Cardiac muscle cell (in vitro differentiated cells and primary cell): ENCODE measurements around the gene MANBA. TPM values are rescaled to one million over a fixed set of nuclear protein-coding genes. Genes with fewer than 3 reads are reported as not detected.

Experiments
- DNase-seq, 2 donors: peaks; one replicate each; pipeline versions ENCODE4 v3.0.0 to v3.0.0-alpha.2; 2010 to 2017; ENCODE audit warnings: low read depth in 1 of 2, low spot score in 1 of 2
- H3K27ac ChIP-seq: fragments of 200-600 bp; sonication (generic); 2 replicates; pipeline ENCODE4 v1.5.1; 2016
- H3K27me3 ChIP-seq: fragments of 200-600 bp; sonication (generic); 2 replicates; pipeline ENCODE4 v1.6.0; 2016; ENCODE audit warnings: control low read depth
- H3K36me3 ChIP-seq: fragments of 200-600 bp; sonication (generic); 2 replicates; pipeline ENCODE4 v1.5.1; 2016; ENCODE audit warnings: control low read depth
- H3K4me1 ChIP-seq: fragments of 200-600 bp; sonication (generic); 2 replicates; pipeline ENCODE4 v1.8.1; 2017; ENCODE audit warnings: low read depth, mild to moderate bottlenecking, mixed run types
- H3K4me3 ChIP-seq: fragments of 200-600 bp; sonication (generic); 2 replicates; pipeline ENCODE4 v1.5.1; 2016; ENCODE audit warnings: mild to moderate bottlenecking
- H3K9me3 ChIP-seq: fragments of 200-600 bp; sonication (generic); 2 replicates; pipeline ENCODE4 v1.5.1; 2017; ENCODE audit warnings: low read depth, mild to moderate bottlenecking, control low read depth
- CTCF ChIP-seq: IDR thresholded peaks from 2 replicates; pipeline ENCODE4 v1.5.1; 2012; ENCODE audit warnings: low read depth, mild to moderate bottlenecking, low read length
- polyA plus RNA-seq: library from polyadenylated mRNA; unstranded; fragments of >200 nt; fragmentation: Nextera tagmentation; extraction: Ambion mirVana; gene quantifications from 2 replicates; pipeline ENCODE4 v1.2.1, GENCODE V29; 2016
- total RNA-seq: library from RNA; depleted of rRNA; stranded (reverse); fragments of >200 nt; gene quantifications from 2 replicates; pipeline ENCODE4 v1.2.3, GENCODE V29; 2016

MANBA gene
- total and polyA plus RNA-seq, 2 experiments from 2014 or later: 49.5 to 82.3 TPM

- peak in 1 of 2 donors; percentile 86 for DNase-seq
- Histone ChIP-seq H3K4me1 (no peaks in the 10 kb centered on the region), H3K27me3 (no peaks in the 10 kb centered on the region), H3K27ac (no peak overlapping the region), H3K36me3 (peaks cover 16% of the 10 kb centered on the region), H3K4me3 (no peak overlapping the region), H3K9me3 (no peaks in the 10 kb centered on the region)
- no peak for TF ChIP-seq CTCF
Observed at GRCh38 chr4:102642631-102643298, 118.0 kb downstream of the MANBA start.

- Histone ChIP-seq H3K4me3 (no peak overlapping the region), H3K4me1 (no peaks in the 10 kb centered on the region), H3K9me3 (no peaks in the 10 kb centered on the region), H3K27ac (no peak overlapping the region), H3K27me3 (no peaks in the 10 kb centered on the region), H3K36me3 (peaks cover 16% of the 10 kb centered on the region)
- TF ChIP-seq CTCF: no peak
- no peak for DNase-seq
Observed at GRCh38 chr4:102641793-102642192, 119.0 kb downstream of the MANBA start.

GRCh38 chr4:102640669-102641068 lies 120.1 kb downstream of the MANBA start:
- no peaks in the 10 kb centered on the region for H3K4me1 ChIP-seq
- TF ChIP-seq CTCF: no peak
- no peaks in the 10 kb centered on the region for H3K9me3 ChIP-seq
- H3K36me3 ChIP-seq: peaks cover 11% of the 10 kb centered on the region
- H3K4me3 ChIP-seq: no peak overlapping the region
- no peaks in the 10 kb centered on the region for H3K27me3 ChIP-seq
- H3K27ac ChIP-seq: no peak overlapping the region
- DNase-seq: peak in 1 of 2 donors; percentile 54

GRCh38 chr4:102639598-102639997 lies 121.2 kb downstream of the MANBA start:
- Histone ChIP-seq H3K36me3 (peaks cover 15% of the 10 kb centered on the region), H3K4me3 (no peak overlapping the region), H3K27ac (no peak overlapping the region), H3K27me3 (no peaks in the 10 kb centered on the region), H3K4me1 (no peaks in the 10 kb centered on the region), H3K9me3 (no peaks in the 10 kb centered on the region)
- no peak for TF ChIP-seq CTCF
- no peak for DNase-seq

- H3K36me3 ChIP-seq: peaks cover 19% of the 10 kb centered on the region
- H3K9me3 ChIP-seq: no peaks in the 10 kb centered on the region
- H3K27ac ChIP-seq: no peak overlapping the region
- H3K27me3 ChIP-seq: no peaks in the 10 kb centered on the region
- no peak for TF ChIP-seq CTCF
- no peaks in the 10 kb centered on the region for H3K4me1 ChIP-seq
- H3K4me3 ChIP-seq: no peak overlapping the region
- DNase-seq: peak in 1 of 2 donors; percentile 22
Observed at GRCh38 chr4:102638621-102639020, 122.1 kb downstream of the MANBA start.
